ENCODE results near the gene CHCHD10. TPM values are rescaled to one million over a fixed set of nuclear protein-coding genes. Genes with fewer than 3 reads are reported as not detected.

The CHCHD10 gene
- total RNA-seq, 1 experiment from 2014 or later, result 198 TPM

DNA sequence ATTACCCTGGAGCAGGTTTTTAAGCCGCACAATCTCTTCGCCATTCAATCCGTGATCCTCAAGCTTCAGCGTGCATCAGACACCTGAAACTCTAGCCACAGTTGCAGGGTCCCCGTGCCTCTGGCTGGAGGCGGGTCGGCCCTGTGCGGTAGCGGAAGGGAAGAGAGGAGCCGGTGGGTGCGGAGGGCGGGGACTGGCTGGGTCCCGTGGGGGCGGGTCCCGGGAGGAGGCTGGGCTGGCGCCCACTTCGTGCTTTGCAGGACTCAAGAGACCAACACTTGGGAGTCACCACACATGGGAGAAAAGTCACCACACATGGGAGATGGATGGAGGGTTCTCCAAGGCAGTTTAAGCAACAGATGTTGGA is 4.2 kb downstream of the CHCHD10 start (continued):
- TF ChIP-seq, protein P1, sequence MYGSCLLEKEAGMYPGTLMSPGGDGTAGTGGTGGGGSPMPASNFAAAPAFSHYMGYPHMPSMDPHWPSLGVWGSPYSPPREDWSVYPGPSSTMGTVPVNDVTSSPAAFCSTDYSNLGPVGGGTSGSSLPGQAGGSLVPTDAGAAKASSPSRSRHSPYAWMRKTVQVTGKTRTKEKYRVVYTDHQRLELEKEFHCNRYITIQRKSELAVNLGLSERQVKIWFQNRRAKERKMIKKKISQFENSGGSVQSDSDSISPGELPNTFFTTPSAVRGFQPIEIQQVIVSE (CRISPR knock-in tag; IDR thresholded peaks at IDR 0.05; ENCODE audit: borderline replicate concordance), result no peak
- TF ChIP-seq, protein P2, sequence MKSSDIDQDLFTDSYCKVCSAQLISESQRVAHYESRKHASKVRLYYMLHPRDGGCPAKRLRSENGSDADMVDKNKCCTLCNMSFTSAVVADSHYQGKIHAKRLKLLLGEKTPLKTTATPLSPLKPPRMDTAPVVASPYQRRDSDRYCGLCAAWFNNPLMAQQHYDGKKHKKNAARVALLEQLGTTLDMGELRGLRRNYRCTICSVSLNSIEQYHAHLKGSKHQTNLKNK (CRISPR knock-in tag; IDR thresholded peaks at IDR 0.05), result no peak
- TF ChIP-seq FOXK1 (CRISPR knock-in tag; IDR thresholded peaks at IDR 0.05) (0 out of 2 replicates have a peak, but pooled peaks have one; percentile 25), OVOL2 (CRISPR knock-in tag; IDR thresholded peaks at IDR 0.05; ENCODE audit: borderline replicate concordance) (no peak), SP1 (CRISPR knock-in tag; conservative IDR thresholded peaks at IDR 0.05) (0 out of 2 replicates have a peak, but pooled peaks have one; percentile 7), RORB (CRISPR knock-in tag; IDR thresholded peaks at IDR 0.05) (no peak), NFATC4 (CRISPR knock-in tag; IDR thresholded peaks at IDR 0.05) (no peak)
- TF ChIP-seq, protein P3, sequence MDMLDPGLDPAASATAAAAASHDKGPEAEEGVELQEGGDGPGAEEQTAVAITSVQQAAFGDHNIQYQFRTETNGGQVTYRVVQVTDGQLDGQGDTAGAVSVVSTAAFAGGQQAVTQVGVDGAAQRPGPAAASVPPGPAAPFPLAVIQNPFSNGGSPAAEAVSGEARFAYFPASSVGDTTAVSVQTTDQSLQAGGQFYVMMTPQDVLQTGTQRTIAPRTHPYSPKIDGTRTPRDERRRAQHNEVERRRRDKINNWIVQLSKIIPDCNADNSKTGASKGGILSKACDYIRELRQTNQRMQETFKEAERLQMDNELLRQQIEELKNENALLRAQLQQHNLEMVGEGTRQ (CRISPR knock-in tag; IDR thresholded peaks at IDR 0.05), result no peak
- TF ChIP-seq, protein P4, sequence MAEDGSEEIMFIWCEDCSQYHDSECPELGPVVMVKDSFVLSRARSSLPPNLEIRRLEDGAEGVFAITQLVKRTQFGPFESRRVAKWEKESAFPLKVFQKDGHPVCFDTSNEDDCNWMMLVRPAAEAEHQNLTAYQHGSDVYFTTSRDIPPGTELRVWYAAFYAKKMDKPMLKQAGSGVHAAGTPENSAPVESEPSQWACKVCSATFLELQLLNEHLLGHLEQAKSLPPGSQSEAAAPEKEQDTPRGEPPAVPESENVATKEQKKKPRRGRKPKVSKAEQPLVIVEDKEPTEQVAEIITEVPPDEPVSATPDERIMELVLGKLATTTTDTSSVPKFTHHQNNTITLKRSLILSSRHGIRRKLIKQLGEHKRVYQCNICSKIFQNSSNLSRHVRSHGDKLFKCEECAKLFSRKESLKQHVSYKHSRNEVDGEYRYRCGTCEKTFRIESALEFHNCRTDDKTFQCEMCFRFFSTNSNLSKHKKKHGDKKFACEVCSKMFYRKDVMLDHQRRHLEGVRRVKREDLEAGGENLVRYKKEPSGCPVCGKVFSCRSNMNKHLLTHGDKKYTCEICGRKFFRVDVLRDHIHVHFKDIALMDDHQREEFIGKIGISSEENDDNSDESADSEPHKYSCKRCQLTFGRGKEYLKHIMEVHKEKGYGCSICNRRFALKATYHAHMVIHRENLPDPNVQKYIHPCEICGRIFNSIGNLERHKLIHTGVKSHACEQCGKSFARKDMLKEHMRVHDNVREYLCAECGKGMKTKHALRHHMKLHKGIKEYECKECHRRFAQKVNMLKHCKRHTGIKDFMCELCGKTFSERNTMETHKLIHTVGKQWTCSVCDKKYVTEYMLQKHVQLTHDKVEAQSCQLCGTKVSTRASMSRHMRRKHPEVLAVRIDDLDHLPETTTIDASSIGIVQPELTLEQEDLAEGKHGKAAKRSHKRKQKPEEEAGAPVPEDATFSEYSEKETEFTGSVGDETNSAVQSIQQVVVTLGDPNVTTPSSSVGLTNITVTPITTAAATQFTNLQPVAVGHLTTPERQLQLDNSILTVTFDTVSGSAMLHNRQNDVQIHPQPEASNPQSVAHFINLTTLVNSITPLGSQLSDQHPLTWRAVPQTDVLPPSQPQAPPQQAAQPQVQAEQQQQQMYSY (CRISPR knock-in tag; IDR thresholded peaks at IDR 0.05), result 0 out of 2 replicates have a peak, but pooled peaks have one; percentile 2
- TF ChIP-seq, protein P5, sequence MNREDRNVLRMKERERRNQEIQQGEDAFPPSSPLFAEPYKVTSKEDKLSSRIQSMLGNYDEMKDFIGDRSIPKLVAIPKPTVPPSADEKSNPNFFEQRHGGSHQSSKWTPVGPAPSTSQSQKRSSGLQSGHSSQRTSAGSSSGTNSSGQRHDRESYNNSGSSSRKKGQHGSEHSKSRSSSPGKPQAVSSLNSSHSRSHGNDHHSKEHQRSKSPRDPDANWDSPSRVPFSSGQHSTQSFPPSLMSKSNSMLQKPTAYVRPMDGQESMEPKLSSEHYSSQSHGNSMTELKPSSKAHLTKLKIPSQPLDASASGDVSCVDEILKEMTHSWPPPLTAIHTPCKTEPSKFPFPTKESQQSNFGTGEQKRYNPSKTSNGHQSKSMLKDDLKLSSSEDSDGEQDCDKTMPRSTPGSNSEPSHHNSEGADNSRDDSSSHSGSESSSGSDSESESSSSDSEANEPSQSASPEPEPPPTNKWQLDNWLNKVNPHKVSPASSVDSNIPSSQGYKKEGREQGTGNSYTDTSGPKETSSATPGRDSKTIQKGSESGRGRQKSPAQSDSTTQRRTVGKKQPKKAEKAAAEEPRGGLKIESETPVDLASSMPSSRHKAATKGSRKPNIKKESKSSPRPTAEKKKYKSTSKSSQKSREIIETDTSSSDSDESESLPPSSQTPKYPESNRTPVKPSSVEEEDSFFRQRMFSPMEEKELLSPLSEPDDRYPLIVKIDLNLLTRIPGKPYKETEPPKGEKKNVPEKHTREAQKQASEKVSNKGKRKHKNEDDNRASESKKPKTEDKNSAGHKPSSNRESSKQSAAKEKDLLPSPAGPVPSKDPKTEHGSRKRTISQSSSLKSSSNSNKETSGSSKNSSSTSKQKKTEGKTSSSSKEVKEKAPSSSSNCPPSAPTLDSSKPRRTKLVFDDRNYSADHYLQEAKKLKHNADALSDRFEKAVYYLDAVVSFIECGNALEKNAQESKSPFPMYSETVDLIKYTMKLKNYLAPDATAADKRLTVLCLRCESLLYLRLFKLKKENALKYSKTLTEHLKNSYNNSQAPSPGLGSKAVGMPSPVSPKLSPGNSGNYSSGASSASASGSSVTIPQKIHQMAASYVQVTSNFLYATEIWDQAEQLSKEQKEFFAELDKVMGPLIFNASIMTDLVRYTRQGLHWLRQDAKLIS (CRISPR knock-in tag; IDR thresholded peaks at IDR 0.05; ENCODE audit: borderline replicate concordance), result no peak

DNA sequence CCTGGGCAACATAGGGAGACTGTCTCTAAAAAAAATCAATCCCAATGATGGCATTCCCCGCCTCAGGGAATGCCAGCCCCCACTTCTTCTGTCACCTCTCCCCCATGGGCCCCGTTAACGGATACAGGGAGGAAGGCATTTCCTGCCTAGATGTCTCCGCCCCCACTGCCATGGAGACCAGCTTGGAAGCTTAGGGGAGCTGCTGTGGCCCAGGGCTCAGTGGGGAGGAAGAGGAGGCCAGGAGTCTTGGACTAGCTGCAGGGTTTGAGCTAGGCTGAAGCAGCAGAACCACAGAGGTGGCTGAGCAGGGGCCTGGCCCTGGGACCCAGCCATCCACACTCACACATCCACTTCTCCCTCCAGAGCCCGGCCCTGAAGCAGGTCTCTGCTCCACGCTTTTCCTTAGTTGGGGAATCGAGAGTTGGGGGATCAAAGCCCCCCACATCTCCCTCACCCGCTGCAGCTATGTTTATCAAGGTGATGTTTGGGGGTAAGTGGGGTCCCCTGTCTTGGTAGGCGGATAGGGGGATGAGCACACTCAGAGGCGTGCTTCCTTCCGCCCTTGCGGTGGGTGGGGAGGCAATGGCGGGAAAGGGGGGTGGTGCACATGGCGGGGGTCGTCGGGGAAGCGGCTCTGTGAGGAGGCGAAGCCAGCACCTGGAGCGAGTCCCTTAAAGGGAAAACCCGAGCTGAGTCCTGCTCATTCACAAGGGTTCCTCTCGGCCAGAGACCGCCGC is 4.8 kb downstream of the CHCHD10 start, which contains the start of gene C22orf15:
TSS of gene C22orf15 (plus strand) at position 149 of the 737 bp plus-strand sequence. CDS start at position 466, 317 bp downstream.
- POLR2A ChIA-PET, result interaction anchor here (1.5 kb wide), 1 partner anchor 95 kb away, joined by 3 read pairs; the partner anchor contains the start of gene SLC2A11
- DNase-seq (ENCODE audit: low spot score) (peak; percentile 65), ATAC-seq (peak; percentile 57)
- Mint-ChIP-seq H3K27me3 (ENCODE audit: low read depth) (peaks cover 5% of the 10 kb centered on the region), H3K4me3 (peak within 1 kb of the TSS; percentile 50), H3K27ac (peak within 1 kb of the TSS; percentile 70; the same call in 1 of the 2 replicates), H3K9me3 (no peaks in the 10 kb centered on the region), H3K36me3 (peaks cover 2% of the 10 kb centered on the region), H3K4me1 (peaks cover 29% of the 10 kb centered on the region)
- CTCF ChIA-PET, result interaction anchor here (0.7 to 2.0 kb wide), 7 partner anchors 8 to 803 kb away, joined by 3 to 15 read pairs (median 4); partner anchors contain the start of genes SLC2A11 and ZNF70
- TF ChIP-seq, protein P6, sequence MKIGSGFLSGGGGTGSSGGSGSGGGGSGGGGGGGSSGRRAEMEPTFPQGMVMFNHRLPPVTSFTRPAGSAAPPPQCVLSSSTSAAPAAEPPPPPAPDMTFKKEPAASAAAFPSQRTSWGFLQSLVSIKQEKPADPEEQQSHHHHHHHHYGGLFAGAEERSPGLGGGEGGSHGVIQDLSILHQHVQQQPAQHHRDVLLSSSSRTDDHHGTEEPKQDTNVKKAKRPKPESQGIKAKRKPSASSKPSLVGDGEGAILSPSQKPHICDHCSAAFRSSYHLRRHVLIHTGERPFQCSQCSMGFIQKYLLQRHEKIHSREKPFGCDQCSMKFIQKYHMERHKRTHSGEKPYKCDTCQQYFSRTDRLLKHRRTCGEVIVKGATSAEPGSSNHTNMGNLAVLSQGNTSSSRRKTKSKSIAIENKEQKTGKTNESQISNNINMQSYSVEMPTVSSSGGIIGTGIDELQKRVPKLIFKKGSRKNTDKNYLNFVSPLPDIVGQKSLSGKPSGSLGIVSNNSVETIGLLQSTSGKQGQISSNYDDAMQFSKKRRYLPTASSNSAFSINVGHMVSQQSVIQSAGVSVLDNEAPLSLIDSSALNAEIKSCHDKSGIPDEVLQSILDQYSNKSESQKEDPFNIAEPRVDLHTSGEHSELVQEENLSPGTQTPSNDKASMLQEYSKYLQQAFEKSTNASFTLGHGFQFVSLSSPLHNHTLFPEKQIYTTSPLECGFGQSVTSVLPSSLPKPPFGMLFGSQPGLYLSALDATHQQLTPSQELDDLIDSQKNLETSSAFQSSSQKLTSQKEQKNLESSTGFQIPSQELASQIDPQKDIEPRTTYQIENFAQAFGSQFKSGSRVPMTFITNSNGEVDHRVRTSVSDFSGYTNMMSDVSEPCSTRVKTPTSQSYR (CRISPR knock-in tag; IDR thresholded peaks at IDR 0.05), result no peak
- TF ChIP-seq ESRRA (CRISPR knock-in tag; IDR thresholded peaks at IDR 0.05; ENCODE audit: borderline replicate concordance), result no peak
- TF ChIP-seq, protein P7, sequence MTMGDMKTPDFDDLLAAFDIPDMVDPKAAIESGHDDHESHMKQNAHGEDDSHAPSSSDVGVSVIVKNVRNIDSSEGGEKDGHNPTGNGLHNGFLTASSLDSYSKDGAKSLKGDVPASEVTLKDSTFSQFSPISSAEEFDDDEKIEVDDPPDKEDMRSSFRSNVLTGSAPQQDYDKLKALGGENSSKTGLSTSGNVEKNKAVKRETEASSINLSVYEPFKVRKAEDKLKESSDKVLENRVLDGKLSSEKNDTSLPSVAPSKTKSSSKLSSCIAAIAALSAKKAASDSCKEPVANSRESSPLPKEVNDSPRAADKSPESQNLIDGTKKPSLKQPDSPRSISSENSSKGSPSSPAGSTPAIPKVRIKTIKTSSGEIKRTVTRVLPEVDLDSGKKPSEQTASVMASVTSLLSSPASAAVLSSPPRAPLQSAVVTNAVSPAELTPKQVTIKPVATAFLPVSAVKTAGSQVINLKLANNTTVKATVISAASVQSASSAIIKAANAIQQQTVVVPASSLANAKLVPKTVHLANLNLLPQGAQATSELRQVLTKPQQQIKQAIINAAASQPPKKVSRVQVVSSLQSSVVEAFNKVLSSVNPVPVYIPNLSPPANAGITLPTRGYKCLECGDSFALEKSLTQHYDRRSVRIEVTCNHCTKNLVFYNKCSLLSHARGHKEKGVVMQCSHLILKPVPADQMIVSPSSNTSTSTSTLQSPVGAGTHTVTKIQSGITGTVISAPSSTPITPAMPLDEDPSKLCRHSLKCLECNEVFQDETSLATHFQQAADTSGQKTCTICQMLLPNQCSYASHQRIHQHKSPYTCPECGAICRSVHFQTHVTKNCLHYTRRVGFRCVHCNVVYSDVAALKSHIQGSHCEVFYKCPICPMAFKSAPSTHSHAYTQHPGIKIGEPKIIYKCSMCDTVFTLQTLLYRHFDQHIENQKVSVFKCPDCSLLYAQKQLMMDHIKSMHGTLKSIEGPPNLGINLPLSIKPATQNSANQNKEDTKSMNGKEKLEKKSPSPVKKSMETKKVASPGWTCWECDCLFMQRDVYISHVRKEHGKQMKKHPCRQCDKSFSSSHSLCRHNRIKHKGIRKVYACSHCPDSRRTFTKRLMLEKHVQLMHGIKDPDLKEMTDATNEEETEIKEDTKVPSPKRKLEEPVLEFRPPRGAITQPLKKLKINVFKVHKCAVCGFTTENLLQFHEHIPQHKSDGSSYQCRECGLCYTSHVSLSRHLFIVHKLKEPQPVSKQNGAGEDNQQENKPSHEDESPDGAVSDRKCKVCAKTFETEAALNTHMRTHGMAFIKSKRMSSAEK (CRISPR knock-in tag; IDR thresholded peaks at IDR 0.05; ENCODE audit: borderline replicate concordance), result no peak
